MM.1S (cell line): Measurements from ENCODE around the gene EPSTI1.

ENCODE experiments used
- DNase-seq: peaks from one replicate; pipeline ENCODE4 v3.0.0-alpha.2; 2015
- H2AFZ ChIP-seq: fragments of 300-600 bp; sonication (generic); 2 replicates; pipeline ENCODE4 v1.6.0; 2016; ENCODE audit warnings: antibody characterized with exemption, low read length
- H3F3A ChIP-seq: fragments of 300-600 bp; sonication (generic); 2 replicates; pipeline ENCODE4 v1.6.1; 2016; ENCODE audit warnings: mild to moderate bottlenecking, antibody characterized with exemption, low read length, moderate library complexity, mixed read lengths; ENCODE audit not compliant: insufficient read depth
- H3K27ac ChIP-seq: fragments of 300-600 bp; sonication (generic); 2 replicates; pipeline ENCODE4 v1.5.1; 2016; ENCODE audit warnings: mild to moderate bottlenecking, low read length
- H3K27me3 ChIP-seq: fragments of 300-600 bp; sonication (generic); replicated peaks from 2 replicates; pipeline ENCODE4 v1.6.0; 2016; ENCODE audit warnings: low read length; ENCODE audit not compliant: insufficient read depth
- H3K36me3 ChIP-seq: fragments of 300-600 bp; sonication (generic); replicated peaks from 2 replicates; pipeline ENCODE4 v1.6.1; 2016; ENCODE audit warnings: mild to moderate bottlenecking, low read length, mixed read lengths; ENCODE audit not compliant: insufficient read depth
- H3K4me1 ChIP-seq: fragments of 300-600 bp; sonication (generic); 2 replicates; pipeline ENCODE4 v1.6.1; 2016; ENCODE audit warnings: low read length, mixed read lengths
- H3K4me2 ChIP-seq: fragments of 300-600 bp; sonication (generic); 2 replicates; pipeline ENCODE4 v1.6.0; 2016; ENCODE audit warnings: low read depth, low read length
- H3K4me3 ChIP-seq: fragments of 300-600 bp; sonication (generic); 2 replicates; pipeline ENCODE4 v1.5.1; 2016; ENCODE audit warnings: low read length, mixed read lengths
- H3K79me2 ChIP-seq: fragments of 300-600 bp; sonication (generic); 2 replicates; pipeline ENCODE4 v1.6.1; 2016; ENCODE audit warnings: mixed run types, low read length, mixed read lengths
- H3K9ac ChIP-seq: fragments of 300-600 bp; sonication (generic); 2 replicates; pipeline ENCODE4 v1.6.1; 2016; ENCODE audit warnings: low read length, mixed read lengths
- H3K9me2 ChIP-seq: fragments of 300-600 bp; sonication (generic); replicated peaks from 2 replicates; pipeline ENCODE4 v1.6.1; 2016; ENCODE audit warnings: mild to moderate bottlenecking, low read length, mixed read lengths; ENCODE audit not compliant: insufficient read depth
- H3K9me3 ChIP-seq: fragments of 300-600 bp; sonication (generic); replicated peaks from 2 replicates; pipeline ENCODE4 v1.6.1; 2016; ENCODE audit warnings: mild to moderate bottlenecking, low read length, mixed read lengths; ENCODE audit not compliant: insufficient read depth
- H4K20me1 ChIP-seq: fragments of 300-600 bp; sonication (generic); 2 replicates; pipeline ENCODE4 v1.6.1; 2016; ENCODE audit warnings: mild to moderate bottlenecking, low read length, moderate library complexity, mixed read lengths; ENCODE audit not compliant: insufficient read depth
- CTCF ChIP-seq: fragments of 300-600 bp; sonication (generic); IDR thresholded peaks from 2 replicates; pipeline ENCODE4 v1.5.1; 2016; ENCODE audit warnings: antibody characterized with exemption, low read length, mixed read lengths
- EZH2 ChIP-seq: fragments of 300-600 bp; sonication (generic); optimal IDR thresholded peaks from 2 replicates; pipeline ENCODE3; 2017; ENCODE audit warnings: low read depth, mild to moderate bottlenecking, antibody characterized with exemption, low read length, mixed read lengths
- EZH2phosphoT487 ChIP-seq: fragments of 300-600 bp; sonication (generic); IDR thresholded peaks from 2 replicates; pipeline ENCODE4 v1.6.1; 2018; ENCODE audit warnings: antibody characterized with exemption, low read length

The EPSTI1 gene

GRCh38 chr13:42925626-42926025 lies 66.4 kb downstream of the EPSTI1 start:
- Histone ChIP-seq H3K27ac (no peak overlapping the region), H3K9ac (no peak overlapping the region), H3K4me3 (no peak overlapping the region), H3K4me1 (no peaks in the 10 kb centered on the region), H3K36me3 (no peaks in the 10 kb centered on the region), H3K9me2 (no peaks in the 10 kb centered on the region), H3F3A (no peaks in the 10 kb centered on the region), H4K20me1 (no peaks in the 10 kb centered on the region), H2AFZ (no peak overlapping the region), H3K4me2 (no peak overlapping the region), H3K27me3 (no peaks in the 10 kb centered on the region), H3K79me2 (no peaks in the 10 kb centered on the region), H3K9me3 (no peaks in the 10 kb centered on the region)
- no peak for DNase-seq
- TF ChIP-seq CTCF: no peak

GRCh38 chr13:42924344-42924743 lies 67.7 kb downstream of the EPSTI1 start:
- H3K4me3 ChIP-seq: no peak overlapping the region
- H2AFZ ChIP-seq: no peak overlapping the region
- no peaks in the 10 kb centered on the region for H3K36me3 ChIP-seq
- no peaks in the 10 kb centered on the region for H3F3A ChIP-seq
- no peak overlapping the region for H3K9ac ChIP-seq
- no peak for DNase-seq
- H3K79me2 ChIP-seq: no peaks in the 10 kb centered on the region
- no peaks in the 10 kb centered on the region for H3K4me1 ChIP-seq
- H3K27me3 ChIP-seq: no peaks in the 10 kb centered on the region
- H4K20me1 ChIP-seq: no peaks in the 10 kb centered on the region
- TF ChIP-seq CTCF (no peak), EZH2phosphoT487 (no peak), EZH2 (no peak)
- H3K9me3 ChIP-seq: no peaks in the 10 kb centered on the region
- no peak overlapping the region for H3K4me2 ChIP-seq
- no peak overlapping the region for H3K27ac ChIP-seq
- no peaks in the 10 kb centered on the region for H3K9me2 ChIP-seq

- Histone ChIP-seq H4K20me1 (no peaks in the 10 kb centered on the region), H2AFZ (no peak overlapping the region), H3K27ac (no peak overlapping the region), H3K4me2 (no peak overlapping the region), H3K9me2 (no peaks in the 10 kb centered on the region), H3K9me3 (no peaks in the 10 kb centered on the region), H3K9ac (no peak overlapping the region), H3K4me1 (no peaks in the 10 kb centered on the region), H3F3A (no peaks in the 10 kb centered on the region), H3K4me3 (no peak overlapping the region), H3K36me3 (no peaks in the 10 kb centered on the region), H3K27me3 (no peaks in the 10 kb centered on the region), H3K79me2 (no peaks in the 10 kb centered on the region)
- TF ChIP-seq EZH2 (no peak), EZH2phosphoT487 (no peak), CTCF (no peak)
- DNase-seq: no peak
Measured at GRCh38 chr13:42907745-42908144, 84.3 kb downstream of the EPSTI1 start.

GRCh38 chr13:42906257-42906656 lies 85.8 kb downstream of the EPSTI1 start:
- no peaks in the 10 kb centered on the region for H3K9me2 ChIP-seq
- TF ChIP-seq EZH2 (no peak), CTCF (no peak), EZH2phosphoT487 (no peak)
- H3K27ac ChIP-seq: no peak overlapping the region
- H3K4me3 ChIP-seq: no peak overlapping the region
- H3K36me3 ChIP-seq: no peaks in the 10 kb centered on the region
- H3F3A ChIP-seq: no peaks in the 10 kb centered on the region
- H3K4me1 ChIP-seq: no peaks in the 10 kb centered on the region
- no peaks in the 10 kb centered on the region for H3K79me2 ChIP-seq
- H3K9me3 ChIP-seq: no peaks in the 10 kb centered on the region
- H3K4me2 ChIP-seq: no peak overlapping the region
- H2AFZ ChIP-seq: no peak overlapping the region
- DNase-seq: no peak
- H4K20me1 ChIP-seq: no peaks in the 10 kb centered on the region
- no peaks in the 10 kb centered on the region for H3K27me3 ChIP-seq
- H3K9ac ChIP-seq: no peak overlapping the region
